Measurements from ENCODE around the gene CDS2. TPM values are rescaled to one million over a fixed set of nuclear protein-coding genes. Genes with fewer than 3 reads are reported as not detected.
A peak's percentile ranks its signal among the peaks of the same experiment; 100 is the strongest.

Gene CDS2
- total RNA-seq, 1 donor from 2014 or later, result 23.4 TPM

GRCh38 chr20:5192570-5193431 is 66.0 kb downstream of the CDS2 start:
- no peak overlapping the region for H3K4me3 ChIP-seq (ENCODE audit: low read depth, low read length)
- DNase-seq (ENCODE audit: low read depth), result no peak
- TF ChIP-seq CTCF (IDR thresholded peaks at IDR 0.05; ENCODE audit: insufficient read depth, low read length, severe bottlenecking), result no peak
- H3K27me3 ChIP-seq (ENCODE audit: control insufficient read depth, insufficient read depth, low read length), result no peaks in the 10 kb centered on the region
- H3K36me3 ChIP-seq (ENCODE audit: control insufficient read depth, insufficient read depth, low read length), result peaks cover 2% of the 10 kb centered on the region
- no peak for FAIRE-seq

GRCh38 chr20:5195655-5196054 is 68.8 kb downstream of the CDS2 start:
- Histone ChIP-seq H3K4me3 (ENCODE audit: low read depth, low read length) (no peak overlapping the region), H3K27me3 (ENCODE audit: control insufficient read depth, insufficient read depth, low read length) (no peaks in the 10 kb centered on the region), H3K36me3 (ENCODE audit: control insufficient read depth, insufficient read depth, low read length) (peaks cover 2% of the 10 kb centered on the region)
- no peak for TF ChIP-seq CTCF (IDR thresholded peaks at IDR 0.05; ENCODE audit: insufficient read depth, low read length, severe bottlenecking)
- no peak for FAIRE-seq
- peak; percentile 37 for DNase-seq (ENCODE audit: low read depth)

- peaks cover 2% of the 10 kb centered on the region for H3K36me3 ChIP-seq (ENCODE audit: control insufficient read depth, insufficient read depth, low read length)
- no peak for TF ChIP-seq CTCF (IDR thresholded peaks at IDR 0.05; ENCODE audit: insufficient read depth, low read length, severe bottlenecking)
These were observed 69.3 kb downstream of the CDS2 start for GRCh38 chr20:5196149-5196548.

GRCh38 chr20:5197270-5197827 is 70.5 kb downstream of the CDS2 start:
- no peak for TF ChIP-seq CTCF (IDR thresholded peaks at IDR 0.05; ENCODE audit: insufficient read depth, low read length, severe bottlenecking)
- FAIRE-seq (no peak), DNase-seq (ENCODE audit: low read depth) (no peak)
- Histone ChIP-seq H3K4me3 (ENCODE audit: low read depth, low read length) (no peak overlapping the region), H3K27me3 (ENCODE audit: control insufficient read depth, insufficient read depth, low read length) (no peaks in the 10 kb centered on the region), H3K36me3 (ENCODE audit: control insufficient read depth, insufficient read depth, low read length) (peaks cover 2% of the 10 kb centered on the region)

More at GRCh38 chr20:5196149-5196548, 69.3 kb downstream of the CDS2 start:
- FAIRE-seq (no peak), DNase-seq (ENCODE audit: low read depth) (no peak)
- Histone ChIP-seq H3K27me3 (ENCODE audit: control insufficient read depth, insufficient read depth, low read length) (no peaks in the 10 kb centered on the region), H3K4me3 (ENCODE audit: low read depth, low read length) (no peak overlapping the region)

- DNase-seq (ENCODE audit: low read depth), result no peak
- no peak for TF ChIP-seq CTCF (IDR thresholded peaks at IDR 0.05; ENCODE audit: insufficient read depth, low read length, severe bottlenecking)
- H3K4me3 ChIP-seq (ENCODE audit: low read depth, low read length), result no peak overlapping the region
- H3K27me3 ChIP-seq (ENCODE audit: control insufficient read depth, insufficient read depth, low read length), result no peaks in the 10 kb centered on the region
- H3K36me3 ChIP-seq (ENCODE audit: control insufficient read depth, insufficient read depth, low read length), result peaks cover 2% of the 10 kb centered on the region
- FAIRE-seq, result no peak
These were observed 71.2 kb downstream of the CDS2 start for GRCh38 chr20:5197847-5198650.
